Keratinocyte (primary cell): ENCODE measurements around the gene SON.

Experiments used
- CTCF ChIP-seq, 3 experiments: IDR thresholded peaks in 1 of 3; conservative IDR thresholded peaks in 1 of 3; optimal IDR thresholded peaks in 1 of 3; 2 replicates in 2 of 3; 3 replicates in 1 of 3; pipeline versions ENCODE3 to v1.5.1; 2011; ENCODE audit warnings: low read length in 3 of 3, mild to moderate bottlenecking in 3 of 3, moderate library complexity in 2 of 3, control low read depth in 1 of 3, inconsistent platforms in 1 of 3; ENCODE audit not compliant: insufficient read depth in 2 of 3; ENCODE audit errors: extremely low read depth in 1 of 3
- EZH2 ChIP-seq: IDR thresholded peaks from one replicate; pipeline ENCODE4 v1.6.1; 2012; ENCODE audit warnings: inconsistent platforms, mild to moderate bottlenecking, low read length, moderate library complexity

- TF ChIP-seq CTCF (optimal IDR thresholded peaks at IDR 0.05 in 1 of 3, IDR thresholded peaks at IDR 0.05 in 1 of 3, conservative IDR thresholded peaks at IDR 0.05 in 1 of 3; ENCODE audit: extremely low read depth in 1 of 3, insufficient read depth in 2 of 3, low read length in 3 of 3): no peak
- no peak for TF ChIP-seq EZH2
These were observed 47.1 kb upstream of the SON start for GRCh38 chr21:33495743-33496142.
